Endodermal cell (in vitro differentiated cells): ENCODE measurements around the gene SELENOM. TPM values are rescaled to one million over a fixed set of nuclear protein-coding genes. Genes with fewer than 3 reads are reported as not detected.
A peak's percentile ranks its signal among the peaks of the same experiment; 100 is the strongest.

Experiments
- DNase-seq: peaks from one replicate; pipeline ENCODE4 v3.0.0-alpha.2; 2017
- H3K27ac ChIP-seq: 2 replicates; pipeline ENCODE4 v1.5.1; 2013; ENCODE audit warnings: mild to moderate bottlenecking, low read depth, low read length, moderate library complexity
- H3K27me3 ChIP-seq: 2 replicates; pipeline ENCODE4 v1.6.1; 2013; ENCODE audit warnings: mild to moderate bottlenecking, low read length, moderate library complexity; ENCODE audit not compliant: insufficient read depth, control insufficient read depth, poor library complexity, severe bottlenecking
- H3K36me3 ChIP-seq: 2 replicates; pipeline ENCODE4 v1.7.0; 2013; ENCODE audit warnings: mild to moderate bottlenecking, low read length, moderate library complexity; ENCODE audit not compliant: control insufficient read depth, insufficient read depth
- H3K4me1 ChIP-seq: one replicate; pipeline ENCODE4 v1.7.0; 2013; ENCODE audit warnings: low read length; ENCODE audit not compliant: control insufficient read depth, insufficient read depth
- H3K4me3 ChIP-seq: 2 replicates; pipeline ENCODE4 v1.5.1; 2013; ENCODE audit warnings: mild to moderate bottlenecking, low read length, moderate library complexity
- H3K9ac ChIP-seq: 2 replicates; pipeline ENCODE4 v1.6.1; 2013; ENCODE audit warnings: mild to moderate bottlenecking, low read length, moderate library complexity; ENCODE audit not compliant: poor library complexity, severe bottlenecking; ENCODE audit errors: extremely low read depth
- H3K9me3 ChIP-seq: 2 replicates; pipeline ENCODE4 v1.6.1; 2013; ENCODE audit warnings: mild to moderate bottlenecking, low read length, moderate library complexity; ENCODE audit not compliant: control insufficient read depth
- H3K27ac Mint-ChIP-seq: 2 replicates; pipeline ENCODE4 v1.8.0; 2020; ENCODE audit warnings: mixed read lengths
- H3K27me3 Mint-ChIP-seq: 2 replicates; pipeline ENCODE4 v1.8.0; 2021; ENCODE audit warnings: mild to moderate bottlenecking, mixed read lengths; ENCODE audit not compliant: insufficient read depth
- H3K36me3 Mint-ChIP-seq: 2 replicates; pipeline ENCODE4 v1.8.0; 2020; ENCODE audit warnings: low read depth, mixed read lengths
- H3K4me1 Mint-ChIP-seq: 2 replicates; pipeline ENCODE4 v1.8.0; 2020; ENCODE audit warnings: mixed read lengths
- H3K4me3 Mint-ChIP-seq: 2 replicates; pipeline ENCODE4 v1.8.0; 2020; ENCODE audit warnings: mild to moderate bottlenecking, moderate library complexity, mixed read lengths
- H3K9me3 Mint-ChIP-seq: 2 replicates; pipeline ENCODE4 v1.8.0; 2020; ENCODE audit warnings: mild to moderate bottlenecking, mixed read lengths
- CTCF ChIP-seq: fragments of 200-600 bp; sonication (generic); conservative IDR thresholded peaks from 2 replicates; pipeline ENCODE4 v1.5.0; 2021; ENCODE audit warnings: antibody characterized with exemption, mild to moderate bottlenecking
- WGBS, 2 experiments: methylation state at CpG; one replicate each; pipeline versions ENCODE4 v1.1.5 to v1.1.7; 2013; ENCODE audit warnings: missing lambda C conversion rate in 2 of 2, mixed read lengths in 1 of 2; ENCODE audit not compliant: insufficient coverage in 1 of 2, insufficient read length in 1 of 2; 5-methylcytosine and 5-hydroxymethylcytosine counted together
- total RNA-seq, 2 donors: library from RNA; stranded (reverse); fragmentation: NEBNext Ultra II Directional in 1 of 2; extraction: Animal tissue kit (Norgen Biotek cat#: 25700) in 1 of 2; gene quantifications; 2 replicates in 1 of 2; 3 replicates in 1 of 2; pipeline ENCODE4 v1.2.1, GENCODE V29; 2021

SELENOM gene
- total RNA-seq, 2 donors from 2014 or later, result 8.0 to 10.4 TPM

GRCh38 chr22:31143537-31143936 lies 36.2 kb upstream of the SELENOM start:
- Histone ChIP-seq H3K9me3 (peaks cover 21% of the 10 kb centered on the region), H3K27me3 (no peaks in the 10 kb centered on the region), H3K4me1 (no peaks in the 10 kb centered on the region), H3K36me3 (no peaks in the 10 kb centered on the region), H3K27ac (no peak overlapping the region), H3K4me3 (no peak overlapping the region), H3K9ac (no peak overlapping the region)
- WGBS, 2 experiments, result 93 to 95% methylated on average over 3 of the region's 3 CpGs
- Mint-ChIP-seq H3K9me3 (peaks cover 28% of the 10 kb centered on the region), H3K4me3 (no peak overlapping the region), H3K4me1 (peaks cover 7% of the 10 kb centered on the region), H3K27ac (no peak overlapping the region), H3K36me3 (no peaks in the 10 kb centered on the region), H3K27me3 (peaks cover 18% of the 10 kb centered on the region)
- no peak for TF ChIP-seq CTCF
- DNase-seq, result peak; percentile 25

- Mint-ChIP-seq H3K4me3 (no peak overlapping the region), H3K4me1 (peaks cover 7% of the 10 kb centered on the region), H3K36me3 (no peaks in the 10 kb centered on the region), H3K9me3 (peaks cover 28% of the 10 kb centered on the region), H3K27me3 (peaks cover 18% of the 10 kb centered on the region), H3K27ac (peak overlapping the region; percentile 75)
- H3K27ac ChIP-seq, result no peak overlapping the region
- H3K4me1 ChIP-seq, result no peaks in the 10 kb centered on the region
- no peaks in the 10 kb centered on the region for H3K36me3 ChIP-seq
- TF ChIP-seq CTCF, result no peak
- no peaks in the 10 kb centered on the region for H3K27me3 ChIP-seq
- H3K9me3 ChIP-seq, result peaks cover 21% of the 10 kb centered on the region
- no peak for DNase-seq
- 77 to 92% methylated on average over 2 to 3 of the region's 3 CpGs for WGBS, 2 experiments
- no peak overlapping the region for H3K9ac ChIP-seq
- H3K4me3 ChIP-seq, result no peak overlapping the region
Observed at GRCh38 chr22:31143038-31143437, 35.7 kb upstream of the SELENOM start.

- 90 to 92% methylated on average over 2 to 4 of the region's 4 CpGs for WGBS, 2 experiments
- no peaks in the 10 kb centered on the region for H3K27me3 ChIP-seq
- no peak for TF ChIP-seq CTCF
- H3K4me3 ChIP-seq, result no peak overlapping the region
- H3K9ac ChIP-seq, result no peak overlapping the region
- H3K9me3 Mint-ChIP-seq, result peaks cover 22% of the 10 kb centered on the region
- no peaks in the 10 kb centered on the region for H3K36me3 Mint-ChIP-seq
- no peak overlapping the region for H3K4me3 Mint-ChIP-seq
- no peaks in the 10 kb centered on the region for H3K4me1 ChIP-seq
- H3K4me1 Mint-ChIP-seq, result peaks cover 7% of the 10 kb centered on the region
- H3K9me3 ChIP-seq, result peaks cover 16% of the 10 kb centered on the region
- DNase-seq, result peak; percentile 43
- H3K27me3 Mint-ChIP-seq, result peaks cover 18% of the 10 kb centered on the region
- no peak overlapping the region for H3K27ac ChIP-seq
- H3K27ac Mint-ChIP-seq, result no peak overlapping the region
- H3K36me3 ChIP-seq, result no peaks in the 10 kb centered on the region
Observed at GRCh38 chr22:31142285-31142684, 34.9 kb upstream of the SELENOM start.
